Inflammatory macrophage treated with lipopolysaccharide for 1 hour (primary cell): ENCODE data around the gene SLC66A1.
"Not testable (repeated sequence)": the region's sequence is repeated elsewhere in the genome, so short reads cannot be mapped to it uniquely, and the experiment has no call there.

ENCODE experiments used
- DNase-seq, 2 donors: peaks; one replicate each; pipeline ENCODE4 v3.0.0-alpha.2; 2020 to 2022

SLC66A1 gene, protein sequence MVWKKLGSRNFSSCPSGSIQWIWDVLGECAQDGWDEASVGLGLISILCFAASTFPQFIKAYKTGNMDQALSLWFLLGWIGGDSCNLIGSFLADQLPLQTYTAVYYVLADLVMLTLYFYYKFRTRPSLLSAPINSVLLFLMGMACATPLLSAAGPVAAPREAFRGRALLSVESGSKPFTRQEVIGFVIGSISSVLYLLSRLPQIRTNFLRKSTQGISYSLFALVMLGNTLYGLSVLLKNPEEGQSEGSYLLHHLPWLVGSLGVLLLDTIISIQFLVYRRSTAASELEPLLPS

GRCh38 chr1:19311931-19312781, at the start of gene SLC66A1, which contains the start of gene AKR7A2:
Gene SLC66A1 (plus strand): TSS chr1:19312326. CDS start chr1:19317678, 5,352 bp downstream.
Gene AKR7A2 (minus strand): TSS chr1:19312144. CDS start chr1:19312124, 20 bp downstream.
- peak; percentile 91 to 98 for DNase-seq

GRCh38 chr1:19262744-19263143, 49.4 kb upstream of the SLC66A1 start:
- DNase-seq = no peak

- no peak for DNase-seq
Observed at GRCh38 chr1:19268445-19268844, 43.7 kb upstream of the SLC66A1 start.

- DNase-seq = not testable (repeated sequence)
Observed at GRCh38 chr1:19269427-19270342, 42.4 kb upstream of the SLC66A1 start.

DNA sequence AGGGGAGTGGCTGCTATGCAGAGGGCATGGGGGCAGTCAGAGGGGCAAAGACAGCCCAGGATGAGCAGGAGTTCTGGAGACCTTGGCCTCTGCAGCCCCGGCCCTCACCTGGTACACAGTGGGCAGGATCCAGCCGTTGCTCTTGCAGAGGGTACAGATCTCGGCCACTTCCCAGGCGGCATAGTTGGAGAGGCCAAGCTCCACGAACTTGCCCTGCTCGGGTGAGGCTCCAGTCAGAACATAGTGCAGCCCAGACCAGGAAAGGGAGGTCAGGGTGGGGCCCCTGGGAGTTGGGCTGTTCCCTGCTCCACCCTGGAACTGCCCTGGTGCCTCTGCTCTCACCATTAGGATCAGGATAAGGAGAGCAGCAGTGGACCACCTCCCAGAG, 41.8 kb upstream of the SLC66A1 start:
- not testable (repeated sequence) for DNase-seq

DNA sequence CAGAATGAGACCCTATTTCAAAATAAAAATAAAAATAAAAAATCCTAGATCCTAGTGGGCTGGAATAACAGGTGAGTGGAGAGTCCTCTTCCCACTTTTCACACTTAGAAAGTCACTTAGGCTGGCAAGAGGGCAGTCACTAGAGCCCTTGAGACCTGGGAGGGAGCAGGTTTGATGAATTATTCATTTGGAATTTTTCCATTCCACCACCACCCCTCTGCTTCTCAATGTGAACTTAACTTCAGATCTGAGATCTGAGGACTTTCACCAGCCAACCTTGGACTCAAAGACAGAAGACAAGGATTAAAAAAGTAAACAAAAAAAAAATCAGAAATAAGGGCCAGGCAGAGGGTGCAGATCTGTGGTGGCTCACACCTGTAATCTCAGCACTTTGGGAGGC, 40.1 kb upstream of the SLC66A1 start:
- DNase-seq = no peak

DNA sequence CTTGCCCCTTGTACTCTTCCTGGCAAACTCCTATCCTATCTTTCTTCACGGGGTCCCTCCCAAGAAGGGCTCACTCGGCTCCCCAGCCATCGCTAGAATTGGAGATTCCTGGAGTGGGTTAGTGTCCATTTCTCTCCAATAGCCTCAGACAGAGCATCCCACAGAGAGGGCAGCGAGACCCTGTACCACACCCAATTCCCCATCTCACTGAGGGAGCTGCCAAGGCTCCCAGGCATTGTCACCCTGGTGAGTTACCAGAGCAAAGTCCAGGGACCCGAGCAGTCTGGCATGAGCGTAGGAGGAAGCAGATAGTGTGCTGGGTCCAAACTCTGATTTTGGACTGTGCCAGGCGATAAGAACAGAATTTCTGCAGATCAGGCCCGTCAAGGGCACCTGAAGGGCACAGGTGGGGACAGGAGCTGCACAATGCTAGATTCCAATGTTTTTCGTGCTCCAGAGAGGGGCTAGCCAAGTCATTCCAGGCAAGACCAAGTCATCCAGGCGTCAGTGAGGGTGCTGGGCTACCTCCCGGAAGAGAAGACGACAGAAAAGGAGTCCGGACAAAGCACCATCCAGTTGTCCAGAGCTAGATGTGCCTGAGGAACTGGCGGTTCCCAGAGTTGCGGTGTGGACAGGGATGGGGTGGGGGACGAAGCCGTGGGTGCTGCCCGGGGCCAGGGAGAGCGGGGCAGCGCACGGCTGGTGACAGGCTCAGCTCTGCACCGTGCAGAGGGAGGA, 38.9 kb upstream of the SLC66A1 start:
- no peak for DNase-seq

GRCh38 chr1:19273844-19274531, 38.1 kb upstream of the SLC66A1 start:
- peak in 1 of 2 donors; percentile 26 for DNase-seq

DNA sequence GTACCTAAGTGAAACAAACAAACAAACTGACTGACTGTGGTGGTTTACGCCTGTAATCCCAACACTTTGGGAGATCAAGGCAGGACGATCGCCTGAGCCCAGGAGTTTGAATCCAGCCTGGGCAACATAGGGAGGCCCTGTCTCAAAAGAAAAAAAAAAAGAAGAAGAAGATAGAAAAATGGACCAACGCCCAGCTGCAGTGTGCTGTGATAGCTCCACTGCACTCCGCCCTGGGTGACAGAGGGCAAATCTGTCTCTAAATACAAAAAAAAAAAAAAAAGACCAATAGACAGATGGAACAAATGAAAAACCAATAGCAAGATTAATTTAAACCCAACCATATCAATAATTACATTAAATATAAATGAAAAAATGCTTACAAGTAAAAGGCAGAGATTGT, 37.5 kb upstream of the SLC66A1 start:
- DNase-seq = no peak

GRCh38 chr1:19283891-19284290, 28.2 kb upstream of the SLC66A1 start:
- no peak for DNase-seq

DNA sequence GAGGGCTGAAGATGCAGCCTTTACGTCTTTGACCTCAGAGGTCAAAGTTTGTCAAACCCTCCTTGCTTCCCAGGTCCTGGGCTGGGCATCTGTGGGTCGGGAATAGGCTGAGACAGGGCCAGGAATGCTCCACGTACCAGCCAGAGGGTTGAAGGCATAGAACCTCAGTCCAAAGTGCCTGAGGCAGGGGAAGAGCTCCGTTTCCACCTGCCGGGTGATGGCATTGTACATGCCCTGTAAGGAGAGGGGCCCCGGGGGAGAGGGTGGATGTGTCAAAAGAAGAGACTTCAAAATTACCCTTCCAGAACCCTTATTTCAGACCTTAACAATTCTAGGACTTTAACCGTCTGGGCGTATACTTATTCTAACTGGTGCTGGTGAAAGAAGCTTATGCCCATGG, 27.2 kb upstream of the SLC66A1 start:
- no peak for DNase-seq

DNA sequence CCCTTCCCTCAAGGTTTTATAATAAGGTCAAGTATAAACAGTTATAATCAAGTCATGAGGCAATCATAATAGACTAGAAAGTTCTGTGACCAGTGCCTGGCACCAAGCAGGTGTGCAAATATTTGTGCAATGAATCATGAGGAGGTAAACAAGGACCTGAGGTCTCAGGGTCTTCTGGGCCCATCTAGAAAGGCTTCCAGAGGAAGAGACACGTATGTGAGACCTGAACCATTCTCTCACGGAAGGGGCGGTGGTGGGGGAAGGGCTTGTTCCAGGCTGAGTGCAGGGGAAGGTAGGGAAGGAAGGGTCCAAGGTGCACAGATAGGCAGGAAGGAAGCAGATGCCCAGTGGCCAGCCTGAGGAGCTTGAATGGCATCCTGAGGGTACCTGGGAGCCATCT, 26.8 kb upstream of the SLC66A1 start:
- not testable (repeated sequence) for DNase-seq

GRCh38 chr1:19285807-19286206, 26.3 kb upstream of the SLC66A1 start:
- DNase-seq = not testable (repeated sequence)

GRCh38 chr1:19287436-19288185, 24.5 kb upstream of the SLC66A1 start:
- no peak for DNase-seq

DNA sequence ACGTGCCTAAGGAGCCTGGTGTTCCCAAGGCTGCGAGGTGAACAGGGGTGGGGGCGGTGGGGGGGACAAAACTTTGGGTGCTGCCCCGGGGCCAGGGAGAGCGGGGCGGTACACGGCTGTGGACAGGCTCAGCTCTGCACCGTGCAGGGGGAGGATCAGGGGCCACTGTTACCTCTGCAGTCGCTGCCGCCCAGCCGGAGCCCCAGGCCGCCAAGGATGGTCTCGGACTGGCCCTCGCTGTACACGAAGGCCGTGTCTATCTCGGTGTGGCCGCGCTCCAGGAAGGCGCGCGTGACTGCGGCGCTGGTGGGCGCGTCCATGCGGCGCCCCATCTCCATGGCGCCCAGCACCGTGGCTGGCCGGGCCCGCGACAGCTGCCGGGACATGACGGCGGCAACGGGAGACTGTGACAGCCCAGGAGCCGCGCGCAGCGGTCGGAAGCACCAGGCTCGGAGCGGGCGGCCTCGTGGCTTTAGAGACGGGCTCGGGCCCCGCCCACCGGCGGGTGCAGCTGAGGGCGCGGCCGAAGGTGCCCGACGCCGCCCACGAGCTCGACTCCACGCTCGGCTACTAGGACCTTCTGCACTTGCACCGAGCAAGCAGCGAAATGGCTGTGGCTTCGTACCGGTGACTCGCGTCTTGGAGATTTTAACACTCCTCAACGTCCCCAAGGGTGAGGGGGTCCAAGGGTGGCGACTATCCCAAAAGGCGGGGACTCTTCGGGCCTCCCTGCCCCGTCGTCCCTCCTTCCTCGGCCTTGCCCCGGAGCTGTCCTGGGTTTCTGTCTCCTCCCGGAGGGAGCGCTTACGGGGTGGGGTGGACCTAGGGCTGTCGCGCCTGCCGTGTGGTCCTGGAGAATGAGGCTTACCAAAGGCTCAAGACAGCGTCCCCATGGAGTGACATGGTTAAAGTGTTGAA, 23.5 kb upstream of the SLC66A1 start, which contains the start of gene AKR7A3:
Gene AKR7A3, minus strand, starts transcription at position 447 of the 918 bp plus-strand sequence. Its CDS starts 61 bp downstream, at position 386.
- DNase-seq = peak; percentile 53 to 59

DNA sequence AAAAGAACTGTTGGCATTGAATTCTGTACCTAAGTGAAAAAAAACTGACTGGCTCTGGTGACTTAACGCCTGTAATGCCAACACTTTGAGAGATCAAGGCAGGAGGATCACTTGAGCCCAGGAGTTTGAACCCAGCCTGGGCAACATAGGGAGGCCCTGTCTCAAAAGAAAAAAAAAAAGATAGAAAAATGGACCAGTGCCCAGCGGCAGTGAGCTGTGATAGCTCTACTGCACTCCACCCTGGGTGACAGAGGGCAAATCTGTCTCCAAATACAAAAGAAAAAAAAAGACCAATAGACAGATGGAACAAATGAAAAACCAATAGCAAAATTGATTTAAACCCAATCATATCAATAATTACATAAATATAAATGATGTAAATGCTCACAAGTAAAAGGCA, 22.9 kb upstream of the SLC66A1 start:
- DNase-seq = no peak

- DNase-seq = no peak
Observed at GRCh38 chr1:19294638-19295037, 17.5 kb upstream of the SLC66A1 start.

GRCh38 chr1:19300211-19300610, 11.9 kb upstream of the SLC66A1 start:
- DNase-seq = no peak

GRCh38 chr1:19304081-19304480, 8.0 kb upstream of the SLC66A1 start:
- not testable (repeated sequence) for DNase-seq
